Suppressor macrophage (primary cell): Measurements from ENCODE around the gene PPP1R13B.

Source experiments
- DNase-seq, 4 experiments: peaks; one replicate each; pipeline ENCODE4 v3.0.0-alpha.2; 2020 to 2022

Gene PPP1R13B

GRCh38 chr14:103775506-103775905 is 71.9 kb downstream of the PPP1R13B start:
- DNase-seq, result no peak

- DNase-seq, result no peak
These were observed 73.9 kb downstream of the PPP1R13B start for GRCh38 chr14:103773521-103773920.

- no peak for DNase-seq
These were observed 75.2 kb downstream of the PPP1R13B start for GRCh38 chr14:103772078-103772712.

GRCh38 chr14:103770902-103771301 is 76.5 kb downstream of the PPP1R13B start:
- DNase-seq, result no peak

- no peak for DNase-seq
These were observed 76.9 kb downstream of the PPP1R13B start for GRCh38 chr14:103770500-103770899.

GRCh38 chr14:103767336-103767894 is 80.0 kb downstream of the PPP1R13B start:
- DNase-seq, result no peak

- no peak for DNase-seq
These were observed 81.8 kb downstream of the PPP1R13B start for GRCh38 chr14:103765526-103765925.

GRCh38 chr14:103763730-103764488 is 83.5 kb downstream of the PPP1R13B start:
- no peak for DNase-seq

GRCh38 chr14:103762541-103762940 is 84.8 kb downstream of the PPP1R13B start:
- peak; percentile 12 to 58 (median 36) for DNase-seq

- DNase-seq, result no peak
These were observed 85.3 kb downstream of the PPP1R13B start for GRCh38 chr14:103762036-103762435.

GRCh38 chr14:103758059-103758776 is 89.2 kb downstream of the PPP1R13B start:
- DNase-seq, result no peak

GRCh38 chr14:103755060-103755459 is 92.3 kb downstream of the PPP1R13B start:
- no peak for DNase-seq

- DNase-seq, result no peak
These were observed 93.6 kb downstream of the PPP1R13B start for GRCh38 chr14:103753774-103754173.

- no peak for DNase-seq
These were observed 97.5 kb downstream of the PPP1R13B start for GRCh38 chr14:103749860-103750259.

- DNase-seq, result peak in 1 of 4 experiments; percentile 11
These were observed 97.9 kb downstream of the PPP1R13B start for GRCh38 chr14:103749452-103749851.

- no peak for DNase-seq
These were observed 98.9 kb downstream of the PPP1R13B start for GRCh38 chr14:103748534-103748857.

GRCh38 chr14:103746701-103747100 is 100.7 kb downstream of the PPP1R13B start:
- DNase-seq, result peak; percentile 71 to 86 (median 83)

- no peak for DNase-seq
These were observed 102.0 kb downstream of the PPP1R13B start for GRCh38 chr14:103745424-103745823.

- no peak for DNase-seq
These were observed 102.6 kb downstream of the PPP1R13B start for GRCh38 chr14:103744621-103745395.

GRCh38 chr14:103743691-103744090 is 103.7 kb downstream of the PPP1R13B start:
- no peak for DNase-seq

GRCh38 chr14:103742499-103743255 is 104.7 kb downstream of the PPP1R13B start:
- DNase-seq, result no peak

- DNase-seq, result no peak
These were observed 105.5 kb downstream of the PPP1R13B start for GRCh38 chr14:103741876-103742275.
